Left ventricle myocardium inferior (tissue), 1 donor: ENCODE results near the gene RFXANK. TPM values are rescaled to one million over a fixed set of nuclear protein-coding genes. Genes with fewer than 3 reads are reported as not detected.

ENCODE experiments used
- DNase-seq: peaks from one replicate; pipeline ENCODE4 v3.0.0-alpha.2; 2020
- H3K27ac ChIP-seq: fragments of 200-600 bp; replicated peaks from 2 replicates; pipeline ENCODE4 v1.8.0; 2021
- H3K27me3 ChIP-seq: fragments of 200-600 bp; 2 replicates; pipeline ENCODE4 v1.8.0; 2021; ENCODE audit warnings: low read depth
- H3K36me3 ChIP-seq: fragments of 200-600 bp; 2 replicates; pipeline ENCODE4 v1.8.0; 2021
- H3K4me1 ChIP-seq: fragments of 200-600 bp; 2 replicates; pipeline ENCODE4 v1.8.0; 2021
- H3K4me3 ChIP-seq: fragments of 200-600 bp; 2 replicates; pipeline ENCODE4 v1.8.0; 2021; ENCODE audit warnings: mild to moderate bottlenecking, moderate library complexity
- H3K9me3 ChIP-seq: fragments of 200-600 bp; replicated peaks from 2 replicates; pipeline ENCODE4 v1.8.0; 2021
- intact Hi-C: fragments of 100-400 bp; cut with micrococcal nuclease; formaldehyde crosslinking; loops from one replicate; pipeline ENCODE4 v1.11.0; 2022
- total RNA-seq: library from RNA; stranded (reverse); fragmentation: NEBNext Ultra II Directional; extraction: Animal tissue kit (Norgen Biotek cat#: 25700); gene quantifications from one replicate; pipeline ENCODE4 v1.2.1, GENCODE V29; 2021
- TF ChIP-seq, protein P1 (sequence below): fragments of 200-600 bp; IDR thresholded peaks from 2 replicates; pipeline ENCODE4 v1.8.0; 2021; ENCODE audit warnings: antibody characterized with exemption, mild to moderate bottlenecking, borderline replicate concordance
- donor health status: DM: no; HTN: yes; CAD: no; lungs with severe emphysema.

Gene RFXANK
- total RNA-seq, 1 donor from 2014 or later: 37.2 TPM

DNA sequence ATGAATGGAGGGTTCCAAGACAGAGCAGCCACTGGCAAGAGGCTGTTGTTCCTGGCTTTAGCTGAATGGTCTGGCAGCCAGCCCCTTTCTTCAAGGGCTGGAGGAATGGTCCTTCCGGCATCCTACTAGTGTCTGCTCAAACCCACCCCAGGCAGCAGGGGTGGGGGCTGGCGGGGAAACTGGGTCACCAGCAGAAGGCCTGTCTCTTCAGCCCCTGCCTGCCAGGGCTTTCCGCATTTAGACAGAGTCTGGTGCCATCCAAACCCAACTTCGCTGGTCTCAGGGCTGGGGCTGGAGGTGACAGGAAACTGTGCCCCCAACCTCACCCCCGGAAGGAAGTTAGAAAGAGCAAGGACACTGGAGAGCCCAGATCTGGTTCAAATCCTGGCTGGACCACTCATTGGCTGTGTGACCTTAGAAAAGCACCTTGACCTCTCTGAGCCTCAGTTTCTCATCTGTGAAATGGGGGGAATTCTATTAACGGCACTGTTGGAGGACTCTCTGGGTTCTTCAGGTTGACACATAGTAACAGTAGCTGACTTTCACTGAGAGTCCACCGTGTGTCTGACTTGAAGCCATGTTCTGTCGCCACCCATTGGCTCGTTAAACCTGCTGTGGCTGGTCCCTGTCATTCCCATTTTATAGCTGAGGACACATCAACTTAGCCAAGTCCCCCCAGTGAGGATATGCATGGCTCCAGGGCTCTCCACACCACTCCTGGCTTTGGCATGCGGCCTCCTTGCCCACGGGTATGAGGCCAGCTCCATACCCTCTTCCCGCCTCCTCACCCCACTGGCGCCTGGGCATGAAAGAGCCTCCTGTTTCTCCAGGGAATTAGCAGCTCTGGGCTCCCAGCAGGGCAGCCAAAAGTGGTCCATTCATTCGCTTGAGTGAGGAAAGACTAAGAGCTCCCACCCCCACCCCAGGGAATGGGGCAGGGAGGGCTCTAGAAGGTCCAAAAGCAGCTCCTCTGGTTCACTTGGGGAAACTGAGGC is 13.7 kb downstream of the RFXANK start:
- DNase-seq: no peak
- Histone ChIP-seq H3K27ac (no peak overlapping the region), H3K9me3 (no peaks in the 10 kb centered on the region), H3K4me1 (peaks cover 19% of the 10 kb centered on the region), H3K27me3 (peaks cover 42% of the 10 kb centered on the region), H3K4me3 (no peak overlapping the region), H3K36me3 (peaks cover 8% of the 10 kb centered on the region)
- intact Hi-C loops: no loop called here
- TF ChIP-seq, protein P1, sequence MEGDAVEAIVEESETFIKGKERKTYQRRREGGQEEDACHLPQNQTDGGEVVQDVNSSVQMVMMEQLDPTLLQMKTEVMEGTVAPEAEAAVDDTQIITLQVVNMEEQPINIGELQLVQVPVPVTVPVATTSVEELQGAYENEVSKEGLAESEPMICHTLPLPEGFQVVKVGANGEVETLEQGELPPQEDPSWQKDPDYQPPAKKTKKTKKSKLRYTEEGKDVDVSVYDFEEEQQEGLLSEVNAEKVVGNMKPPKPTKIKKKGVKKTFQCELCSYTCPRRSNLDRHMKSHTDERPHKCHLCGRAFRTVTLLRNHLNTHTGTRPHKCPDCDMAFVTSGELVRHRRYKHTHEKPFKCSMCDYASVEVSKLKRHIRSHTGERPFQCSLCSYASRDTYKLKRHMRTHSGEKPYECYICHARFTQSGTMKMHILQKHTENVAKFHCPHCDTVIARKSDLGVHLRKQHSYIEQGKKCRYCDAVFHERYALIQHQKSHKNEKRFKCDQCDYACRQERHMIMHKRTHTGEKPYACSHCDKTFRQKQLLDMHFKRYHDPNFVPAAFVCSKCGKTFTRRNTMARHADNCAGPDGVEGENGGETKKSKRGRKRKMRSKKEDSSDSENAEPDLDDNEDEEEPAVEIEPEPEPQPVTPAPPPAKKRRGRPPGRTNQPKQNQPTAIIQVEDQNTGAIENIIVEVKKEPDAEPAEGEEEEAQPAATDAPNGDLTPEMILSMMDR: no peak

DNA sequence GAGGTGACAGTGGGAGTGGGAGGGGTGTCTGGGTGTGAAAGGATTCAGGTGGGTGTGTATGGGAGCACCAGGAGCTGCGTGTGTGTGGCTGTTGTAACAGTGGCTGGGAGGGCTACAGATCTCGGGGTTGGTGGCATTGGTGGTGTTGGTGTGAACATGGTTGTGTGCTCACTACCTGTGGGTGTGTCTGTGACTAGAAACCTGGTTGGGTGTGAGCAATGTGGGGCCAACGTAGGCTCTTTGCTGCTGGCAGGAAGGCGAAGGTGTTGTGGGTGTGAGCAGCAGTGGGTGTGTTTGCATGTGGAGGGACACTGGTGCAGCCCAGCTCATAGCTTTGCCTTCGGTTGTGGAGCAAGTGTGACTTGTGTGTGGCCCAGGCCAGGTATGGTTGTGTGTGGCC is 14.9 kb downstream of the RFXANK start:
- H3K4me1 ChIP-seq: peaks cover 19% of the 10 kb centered on the region
- H3K4me3 ChIP-seq: no peak overlapping the region
- no peak for DNase-seq
- peaks cover 2% of the 10 kb centered on the region for H3K36me3 ChIP-seq
- H3K9me3 ChIP-seq: no peaks in the 10 kb centered on the region
- intact Hi-C loops: no loop called here
- peaks cover 54% of the 10 kb centered on the region for H3K27me3 ChIP-seq
- TF ChIP-seq, protein P1: no peak
- no peak overlapping the region for H3K27ac ChIP-seq

DNA sequence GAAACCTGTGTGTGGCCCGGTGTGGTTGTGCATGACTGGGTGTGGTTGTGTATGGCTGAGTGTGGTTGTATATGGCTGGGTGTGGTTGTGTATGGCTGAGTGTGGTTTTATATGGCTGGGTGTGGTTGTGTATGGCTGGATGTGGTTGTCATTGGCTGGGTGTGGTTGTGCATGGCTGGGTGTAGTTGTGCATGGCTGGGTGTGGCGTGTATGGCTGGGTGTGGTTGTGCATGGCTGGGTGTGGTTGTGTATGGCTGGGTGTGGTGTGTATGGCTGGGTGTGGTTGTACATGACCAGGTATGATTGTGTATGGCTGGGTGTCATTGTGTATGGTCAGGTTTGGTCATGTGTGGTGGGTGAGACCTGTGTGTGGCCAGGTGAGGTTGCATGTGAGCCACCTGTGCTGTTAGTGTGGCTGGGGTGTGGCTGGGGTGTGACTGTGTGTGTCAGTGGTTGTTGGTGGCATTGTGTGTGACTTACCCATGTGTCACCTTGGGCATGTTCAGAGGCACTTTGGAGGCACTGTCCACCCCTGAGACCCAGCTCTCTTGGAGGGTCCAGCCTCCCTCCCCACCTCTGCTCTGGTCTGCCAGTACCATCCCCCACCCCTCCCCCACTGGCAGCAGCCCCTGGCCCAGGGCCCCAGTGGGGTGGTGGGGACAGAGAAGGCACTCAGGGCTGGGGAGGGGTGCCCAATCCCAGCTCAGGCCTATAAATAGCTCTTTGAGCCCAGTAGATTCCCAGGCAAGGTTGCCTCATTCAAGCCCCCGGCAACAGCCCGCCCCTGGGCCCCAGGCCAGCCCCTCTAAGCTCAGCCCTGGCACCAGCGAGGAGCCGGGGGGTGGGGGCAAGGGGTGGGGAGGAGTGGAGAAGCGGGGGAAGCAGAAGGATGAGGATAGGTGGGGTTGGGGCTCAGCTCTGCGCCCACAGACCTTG is 15.8 kb downstream of the RFXANK start:
- Histone ChIP-seq H3K27ac (no peak overlapping the region), H3K27me3 (peaks cover 63% of the 10 kb centered on the region), H3K4me1 (peaks cover 10% of the 10 kb centered on the region), H3K9me3 (no peaks in the 10 kb centered on the region), H3K4me3 (no peak overlapping the region), H3K36me3 (no peaks in the 10 kb centered on the region)
- DNase-seq: no peak
- intact Hi-C loops: no loop called here
- TF ChIP-seq, protein P1: no peak

DNA sequence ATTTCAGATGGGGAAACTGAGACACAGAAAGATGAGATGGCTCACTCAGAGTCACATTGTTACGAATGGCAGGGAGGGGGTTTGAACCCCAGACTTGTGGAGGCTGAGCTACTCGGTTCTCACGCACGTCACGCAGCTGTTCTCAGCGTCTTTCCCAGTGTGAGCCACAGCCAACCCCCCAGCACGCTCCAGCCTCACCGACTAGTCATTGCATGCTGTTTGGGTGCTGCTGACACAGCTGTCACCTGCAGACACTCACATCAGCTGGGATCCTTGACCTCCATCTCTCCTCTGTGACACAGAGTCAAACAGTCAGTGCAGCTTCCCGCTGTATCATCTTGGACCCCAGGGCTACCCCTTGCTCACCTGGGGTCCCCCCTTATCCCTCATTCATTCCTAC is 17.3 kb downstream of the RFXANK start:
- Histone ChIP-seq H3K27me3 (peaks cover 78% of the 10 kb centered on the region), H3K4me1 (no peaks in the 10 kb centered on the region), H3K27ac (no peak overlapping the region), H3K36me3 (no peaks in the 10 kb centered on the region), H3K4me3 (no peak overlapping the region), H3K9me3 (no peaks in the 10 kb centered on the region)
- no peak for DNase-seq
- intact Hi-C loops: no loop called here
- TF ChIP-seq, protein P1: no peak
